Panc1 (cell line): Measurements from ENCODE around the gene GBE1.

Source experiments
- CTCF ChIP-seq: fragments of 450-650 bp; IDR thresholded peaks from 2 replicates; pipeline ENCODE4 v1.5.1; 2017; ENCODE audit warnings: mild to moderate bottlenecking
- REST ChIP-seq, 2 experiments: IDR thresholded peaks; 2 replicates each; pipeline ENCODE4 v1.6.1; 2011 to 2012; ENCODE audit warnings: low read depth in 2 of 2, control low read depth in 1 of 2, low read length in 1 of 2, mild to moderate bottlenecking in 1 of 2, moderate library complexity in 1 of 2; ENCODE audit not compliant: insufficient read depth in 1 of 2
- SIN3A ChIP-seq: IDR thresholded peaks from 2 replicates; pipeline ENCODE4 v1.6.1; 2012; ENCODE audit warnings: low read depth, mild to moderate bottlenecking, low read length, moderate library complexity, borderline replicate concordance; ENCODE audit not compliant: insufficient read depth

- TF ChIP-seq REST (IDR thresholded peaks at IDR 0.05; ENCODE audit: insufficient read depth in 1 of 2, low read depth in 2 of 2, low read length in 1 of 2) (no peak), SIN3A (no peak), CTCF (no peak)
These were observed 211.6 kb downstream of the GBE1 start for GRCh38 chr3:81549831-81550230.
